ENCODE measurements around the gene EFHD1.
A peak's percentile ranks its signal among the peaks of the same experiment; 100 is the strongest.
"Not testable (repeated sequence)": the region's sequence is repeated elsewhere in the genome, so short reads cannot be mapped to it uniquely, and the experiment has no call there.

The EFHD1 gene

DNA sequence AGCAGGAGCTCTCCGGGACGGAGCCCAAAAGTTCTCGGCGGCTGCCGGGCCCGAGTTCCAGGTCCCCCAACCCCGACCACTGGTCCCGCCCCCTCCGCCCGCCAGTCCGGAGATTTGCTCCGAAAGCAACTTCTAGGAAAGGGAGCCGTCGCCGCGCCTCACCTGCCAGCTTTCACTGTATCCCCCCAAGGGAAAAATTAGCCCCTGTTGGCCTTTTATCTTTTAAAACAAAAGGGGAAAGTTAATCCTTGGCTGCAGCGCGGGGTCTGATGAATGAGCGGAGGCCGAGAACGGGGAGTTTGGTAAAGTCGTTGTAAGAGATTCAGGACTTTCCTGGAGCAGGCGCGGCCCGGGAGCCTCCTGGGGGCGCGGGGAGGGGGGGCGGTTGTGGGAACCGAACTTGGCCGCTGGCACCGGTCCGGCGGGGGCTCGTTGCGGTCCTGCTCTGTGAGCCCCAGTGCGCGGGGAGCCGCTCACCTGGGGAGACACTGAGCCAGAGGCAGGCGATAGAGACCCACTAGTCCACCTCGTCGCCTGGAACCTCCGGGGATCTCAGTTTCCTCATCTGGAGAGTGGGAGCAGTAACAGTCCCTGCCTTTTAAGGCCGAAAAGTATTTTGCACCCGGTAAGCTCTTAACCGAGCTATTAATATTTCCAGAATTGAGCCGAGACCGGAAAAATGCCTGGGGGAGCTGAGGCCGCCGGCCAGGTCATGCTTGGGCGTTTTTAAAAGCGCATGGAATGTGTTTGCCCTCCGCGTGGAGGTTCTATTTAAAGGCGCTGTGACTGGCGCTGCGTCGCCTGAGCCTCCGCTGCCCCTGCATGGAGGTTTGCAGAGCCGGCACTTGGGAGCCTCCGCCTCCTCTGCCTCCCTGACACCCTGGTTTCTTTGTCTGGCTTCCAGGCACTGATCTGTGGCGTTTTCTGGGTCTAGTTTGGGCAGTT is 1.1 kb downstream of the EFHD1 start:
- no peak overlapping the region for H3K27ac ChIP-seq (ENCODE audit: low read depth in 2 of 2, low read length in 2 of 2)
- H3K9me3 ChIP-seq (ENCODE audit: control insufficient read depth in 2 of 2, low read length in 2 of 2) = peaks cover 0 to 3% of the 10 kb centered on the region in 2 donors
- peaks cover 22 to 25% of the 10 kb centered on the region in 2 donors for H3K27me3 ChIP-seq (ENCODE audit: control insufficient read depth in 2 of 2, insufficient read depth in 2 of 2, low read length in 2 of 2)
- peak overlapping the region; percentile 31 to 52 for H3K4me3 ChIP-seq (ENCODE audit: low read length in 2 of 2)
- H3K4me1 ChIP-seq (ENCODE audit: control insufficient read depth in 2 of 2, insufficient read depth in 2 of 2, low read length in 2 of 2) = no peaks in the 10 kb centered on the region
- no peak overlapping the region for H3K9ac ChIP-seq (ENCODE audit: low read depth in 1 of 2, low read length in 2 of 2)
- H3K36me3 ChIP-seq (ENCODE audit: control insufficient read depth in 2 of 2, insufficient read depth in 2 of 2, low read length in 2 of 2) = no peaks in the 10 kb centered on the region

DNA sequence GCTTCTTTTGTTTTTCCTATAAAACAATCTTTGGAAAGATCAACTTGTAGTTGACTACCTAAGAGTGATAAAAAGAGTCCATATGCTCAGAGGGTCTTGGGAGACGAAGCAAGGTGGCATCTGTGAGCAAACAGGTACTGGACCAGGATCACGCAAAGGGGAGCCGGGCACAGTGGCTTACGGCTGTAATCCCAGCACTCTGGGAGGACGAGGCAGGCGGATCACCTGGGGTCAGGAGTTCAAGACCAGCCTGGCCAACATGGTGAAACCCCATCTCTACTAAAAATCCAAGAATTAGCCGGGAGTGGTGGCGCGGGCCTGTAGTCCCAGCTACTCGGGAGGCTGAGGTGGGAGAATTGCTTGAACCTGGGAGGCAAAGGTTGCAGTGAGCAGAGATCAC is 2.0 kb downstream of the EFHD1 start:
- not testable (repeated sequence) for H3K27ac ChIP-seq (ENCODE audit: low read depth in 2 of 2, low read length in 2 of 2); H3K4me1 ChIP-seq (ENCODE audit: control insufficient read depth in 2 of 2, insufficient read depth in 2 of 2, low read length in 2 of 2); H3K9me3 ChIP-seq (ENCODE audit: control insufficient read depth in 2 of 2, low read length in 2 of 2); H3K9ac ChIP-seq (ENCODE audit: low read depth in 1 of 2, low read length in 2 of 2); H3K4me3 ChIP-seq (ENCODE audit: low read length in 2 of 2); H3K36me3 ChIP-seq (ENCODE audit: control insufficient read depth in 2 of 2, insufficient read depth in 2 of 2, low read length in 2 of 2)
- H3K27me3 ChIP-seq (ENCODE audit: control insufficient read depth in 2 of 2, insufficient read depth in 2 of 2, low read length in 2 of 2) = peaks cover 22% of the 10 kb centered on the region in 2 donors

DNA sequence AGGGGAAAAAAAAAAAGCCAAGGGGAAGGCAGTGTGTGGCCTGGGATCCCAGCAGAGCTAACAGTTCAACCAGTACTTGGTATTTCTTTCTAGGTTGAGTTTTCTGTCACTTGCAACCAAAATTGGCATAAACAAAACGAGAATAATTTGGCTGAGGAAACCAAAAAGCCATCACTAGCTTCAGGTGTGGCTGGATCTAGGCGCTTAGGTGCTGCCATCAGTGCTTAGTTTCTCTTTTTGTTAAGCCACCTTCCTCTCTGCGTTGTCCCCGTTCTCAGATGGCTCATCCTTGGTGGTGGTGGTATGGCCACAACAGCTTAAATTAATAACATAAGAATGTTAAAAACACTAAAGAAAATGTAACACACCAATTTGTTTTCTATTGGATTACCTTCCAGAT is 2.4 kb downstream of the EFHD1 start:
- no peak overlapping the region for H3K9ac ChIP-seq (ENCODE audit: low read depth in 1 of 2, low read length in 2 of 2)
- H3K27me3 ChIP-seq (ENCODE audit: control insufficient read depth in 2 of 2, insufficient read depth in 2 of 2, low read length in 2 of 2) = peaks cover 21 to 24% of the 10 kb centered on the region in 2 donors
- H3K4me1 ChIP-seq (ENCODE audit: control insufficient read depth in 2 of 2, insufficient read depth in 2 of 2, low read length in 2 of 2) = no peaks in the 10 kb centered on the region
- peaks cover 0 to 3% of the 10 kb centered on the region in 2 donors for H3K9me3 ChIP-seq (ENCODE audit: control insufficient read depth in 2 of 2, low read length in 2 of 2)
- no peak overlapping the region for H3K27ac ChIP-seq (ENCODE audit: low read depth in 2 of 2, low read length in 2 of 2)
- H3K4me3 ChIP-seq (ENCODE audit: low read length in 2 of 2) = no peak overlapping the region
- H3K36me3 ChIP-seq (ENCODE audit: control insufficient read depth in 2 of 2, insufficient read depth in 2 of 2, low read length in 2 of 2) = no peaks in the 10 kb centered on the region

DNA sequence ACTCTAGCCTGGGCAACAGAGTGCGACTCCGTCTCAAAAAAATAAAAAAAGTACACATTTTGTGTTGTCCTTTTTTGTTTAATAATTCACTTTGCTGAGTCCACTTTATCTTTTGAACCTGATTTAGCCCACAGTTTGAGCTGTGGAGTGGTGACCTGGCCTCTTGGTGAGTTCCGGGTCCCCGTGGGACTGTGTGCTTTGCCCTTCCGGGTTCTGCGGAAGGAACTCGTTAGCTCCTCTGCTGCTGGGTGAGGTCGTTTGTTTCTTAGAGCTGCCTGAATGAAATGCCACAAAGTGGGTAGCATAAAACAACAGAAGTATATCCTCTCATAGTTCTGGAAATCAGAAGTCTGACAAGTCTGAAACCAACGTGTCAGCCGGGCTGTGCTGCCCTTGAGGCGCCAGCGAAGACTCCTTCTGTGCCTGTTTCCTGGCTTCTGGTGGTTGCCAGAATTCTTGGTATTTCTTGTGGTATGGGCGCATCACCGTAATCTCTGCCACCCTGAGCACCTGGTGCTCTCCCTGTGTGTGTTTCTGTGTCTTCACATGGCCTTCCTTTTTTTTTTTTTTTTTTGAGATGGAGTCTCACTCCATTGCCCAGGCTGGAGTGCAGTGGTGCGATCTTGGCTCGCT is 3.5 kb downstream of the EFHD1 start:
- peaks cover 21% of the 10 kb centered on the region in 2 donors for H3K27me3 ChIP-seq (ENCODE audit: control insufficient read depth in 2 of 2, insufficient read depth in 2 of 2, low read length in 2 of 2)

DNA sequence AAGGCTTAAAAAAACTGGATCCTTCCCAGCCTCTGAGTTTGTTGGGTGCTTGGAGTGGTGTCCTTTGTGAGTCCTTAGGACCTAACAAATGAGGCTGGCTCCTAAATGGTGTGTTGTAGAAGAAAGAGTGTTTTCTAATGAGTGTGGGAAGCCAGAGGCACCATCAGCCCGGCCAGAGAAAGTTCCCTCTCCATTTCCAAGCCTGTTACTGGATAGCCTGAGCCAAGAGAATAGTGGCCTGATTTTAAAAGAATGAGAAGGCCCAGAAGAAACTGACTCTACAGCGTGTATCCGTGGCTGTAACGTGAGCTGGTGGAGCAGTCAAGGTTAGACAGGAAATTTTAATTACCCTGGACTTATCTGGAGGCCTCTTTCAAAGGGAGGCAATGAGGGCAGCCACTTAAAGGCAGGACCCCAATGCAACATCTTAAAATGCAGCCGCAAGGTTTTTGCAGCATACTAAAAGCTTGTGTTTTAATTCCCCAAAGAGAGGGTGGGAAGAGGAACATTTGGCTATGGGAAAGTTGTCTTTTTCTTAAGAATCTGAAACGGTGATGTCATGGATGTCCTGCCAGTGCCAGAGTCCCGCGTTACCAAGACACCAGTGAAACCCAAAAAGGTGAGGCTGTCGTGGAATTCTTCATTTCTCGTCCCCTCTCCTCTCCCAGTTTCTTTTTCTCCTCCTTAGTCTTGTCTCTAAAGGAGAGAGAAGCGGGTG is 4.6 kb downstream of the EFHD1 start:
- Histone ChIP-seq H3K27ac (ENCODE audit: low read depth in 2 of 2, low read length in 2 of 2) (no peak overlapping the region), H3K4me1 (ENCODE audit: control insufficient read depth in 2 of 2, insufficient read depth in 2 of 2, low read length in 2 of 2) (no peaks in the 10 kb centered on the region), H3K27me3 (ENCODE audit: control insufficient read depth in 2 of 2, insufficient read depth in 2 of 2, low read length in 2 of 2) (peaks cover 10 to 11% of the 10 kb centered on the region in 2 donors), H3K9ac (ENCODE audit: low read depth in 1 of 2, low read length in 2 of 2) (no peak overlapping the region), H3K4me3 (ENCODE audit: low read length in 2 of 2) (no peak overlapping the region), H3K36me3 (ENCODE audit: control insufficient read depth in 2 of 2, insufficient read depth in 2 of 2, low read length in 2 of 2) (no peaks in the 10 kb centered on the region), H3K9me3 (ENCODE audit: control insufficient read depth in 2 of 2, low read length in 2 of 2) (no peaks in the 10 kb centered on the region)

More for the DNA sequence above, 3.5 kb downstream of the EFHD1 start:
- no peaks in the 10 kb centered on the region for H3K36me3 ChIP-seq (ENCODE audit: control insufficient read depth in 2 of 2, insufficient read depth in 2 of 2, low read length in 2 of 2)
- H3K9ac ChIP-seq (ENCODE audit: low read depth in 1 of 2, low read length in 2 of 2) = no peak overlapping the region
- peaks cover 0 to 3% of the 10 kb centered on the region in 2 donors for H3K9me3 ChIP-seq (ENCODE audit: control insufficient read depth in 2 of 2, low read length in 2 of 2)
- H3K4me1 ChIP-seq (ENCODE audit: control insufficient read depth in 2 of 2, insufficient read depth in 2 of 2, low read length in 2 of 2) = no peaks in the 10 kb centered on the region
- H3K27ac ChIP-seq (ENCODE audit: low read depth in 2 of 2, low read length in 2 of 2) = no peak overlapping the region
- H3K4me3 ChIP-seq (ENCODE audit: low read length in 2 of 2) = no peak overlapping the region

DNA sequence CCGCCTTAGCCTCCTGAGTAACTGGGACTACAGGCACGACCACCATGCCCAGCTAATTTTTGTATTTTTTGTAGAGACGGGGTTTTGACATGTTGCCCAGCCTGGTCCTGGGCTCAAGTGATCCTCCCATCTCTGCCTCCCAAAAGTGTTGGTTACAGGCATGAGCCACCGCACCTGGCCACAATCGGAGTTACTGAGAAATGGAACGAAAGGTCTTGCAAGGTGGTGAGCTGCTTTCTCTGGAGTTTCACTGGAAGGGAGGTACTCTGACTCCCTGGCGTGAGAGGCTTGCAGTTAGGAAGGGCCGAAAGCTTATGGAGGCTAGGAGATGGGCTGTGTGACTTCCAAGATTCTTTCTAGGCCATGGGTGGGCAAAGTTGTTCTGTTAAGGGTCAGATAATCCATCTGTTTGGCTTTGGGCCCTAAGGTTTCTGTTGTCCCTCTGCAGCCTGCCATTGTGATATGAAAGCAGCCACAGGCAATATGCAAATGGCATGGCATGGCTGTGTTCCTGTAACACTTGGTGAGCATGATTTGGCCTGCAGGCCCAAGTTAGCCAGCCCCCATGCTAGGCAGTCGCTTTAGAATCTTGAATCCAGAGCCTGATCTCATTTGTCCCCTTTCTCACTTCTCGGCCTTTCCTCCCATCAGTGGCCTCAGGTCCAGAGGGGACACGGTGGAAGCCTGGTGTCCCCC is 7.9 kb downstream of the EFHD1 start:
- H3K4me1 ChIP-seq (ENCODE audit: control insufficient read depth in 2 of 2, insufficient read depth in 2 of 2, low read length in 2 of 2) = no peaks in the 10 kb centered on the region
- H3K27ac ChIP-seq (ENCODE audit: low read depth in 2 of 2, low read length in 2 of 2) = no peak overlapping the region
- H3K9ac ChIP-seq (ENCODE audit: low read depth in 1 of 2, low read length in 2 of 2) = no peak overlapping the region
- H3K4me3 ChIP-seq (ENCODE audit: low read length in 2 of 2) = no peak overlapping the region
- peaks cover 0 to 5% of the 10 kb centered on the region in 2 donors for H3K27me3 ChIP-seq (ENCODE audit: control insufficient read depth in 2 of 2, insufficient read depth in 2 of 2, low read length in 2 of 2)
- no peaks in the 10 kb centered on the region for H3K36me3 ChIP-seq (ENCODE audit: control insufficient read depth in 2 of 2, insufficient read depth in 2 of 2, low read length in 2 of 2)
- H3K9me3 ChIP-seq (ENCODE audit: control insufficient read depth in 2 of 2, low read length in 2 of 2) = no peaks in the 10 kb centered on the region

DNA sequence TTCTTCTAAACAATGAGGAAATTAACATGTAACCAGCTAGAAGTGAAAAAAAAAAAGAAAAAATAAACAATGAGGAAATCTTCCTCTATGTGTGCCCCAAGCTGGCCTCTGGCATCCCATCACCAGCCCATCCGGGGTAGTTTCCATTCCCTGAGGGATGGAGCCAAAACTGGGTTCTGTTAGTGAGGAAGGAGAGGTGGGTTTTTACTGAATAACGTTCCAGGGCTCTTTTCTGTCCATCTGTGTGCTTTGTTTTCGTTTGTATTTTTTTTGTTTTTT is 9.7 kb downstream of the EFHD1 start:
- H3K27ac ChIP-seq (ENCODE audit: low read depth in 2 of 2, low read length in 2 of 2) = no peak overlapping the region
- H3K9ac ChIP-seq (ENCODE audit: low read depth in 1 of 2, low read length in 2 of 2) = no peak overlapping the region
- no peak overlapping the region for H3K4me3 ChIP-seq (ENCODE audit: low read length in 2 of 2)
- no peaks in the 10 kb centered on the region for H3K9me3 ChIP-seq (ENCODE audit: control insufficient read depth in 2 of 2, low read length in 2 of 2)
- no peaks in the 10 kb centered on the region for H3K4me1 ChIP-seq (ENCODE audit: control insufficient read depth in 2 of 2, insufficient read depth in 2 of 2, low read length in 2 of 2)
- H3K27me3 ChIP-seq (ENCODE audit: control insufficient read depth in 2 of 2, insufficient read depth in 2 of 2, low read length in 2 of 2) = peaks cover 0 to 2% of the 10 kb centered on the region in 2 donors
- H3K36me3 ChIP-seq (ENCODE audit: control insufficient read depth in 2 of 2, insufficient read depth in 2 of 2, low read length in 2 of 2) = no peaks in the 10 kb centered on the region

DNA sequence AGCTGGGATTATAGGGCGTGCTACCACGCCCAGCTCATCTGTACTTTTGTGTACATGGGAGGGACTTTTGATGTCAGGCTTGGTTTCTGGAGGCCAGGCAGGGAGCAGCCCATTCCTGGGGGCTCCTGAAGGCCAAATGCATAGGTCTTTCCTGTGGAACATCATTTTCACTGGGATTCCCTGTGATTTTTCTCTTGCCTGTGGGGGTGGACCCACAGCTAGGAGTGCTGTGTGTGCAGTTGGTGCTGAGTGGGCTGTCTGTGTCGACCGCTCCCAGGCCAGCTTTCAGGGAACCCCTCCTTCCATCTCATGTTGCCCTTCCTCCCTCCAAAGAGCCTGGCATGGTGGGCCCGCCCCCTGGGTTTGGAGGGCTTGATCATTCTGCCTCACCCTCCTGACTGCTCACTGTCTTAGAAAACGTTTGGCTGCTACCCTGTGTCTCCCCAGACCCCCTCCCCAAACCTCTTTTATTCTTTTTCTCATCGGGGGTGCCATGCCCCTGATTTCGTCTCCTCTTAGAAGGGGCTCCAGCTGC is 10.5 kb downstream of the EFHD1 start:
- no peaks in the 10 kb centered on the region for H3K9me3 ChIP-seq (ENCODE audit: control insufficient read depth in 2 of 2, low read length in 2 of 2)
- no peaks in the 10 kb centered on the region for H3K36me3 ChIP-seq (ENCODE audit: control insufficient read depth in 2 of 2, insufficient read depth in 2 of 2, low read length in 2 of 2)
- no peaks in the 10 kb centered on the region for H3K4me1 ChIP-seq (ENCODE audit: control insufficient read depth in 2 of 2, insufficient read depth in 2 of 2, low read length in 2 of 2)
- no peak overlapping the region for H3K9ac ChIP-seq (ENCODE audit: low read depth in 1 of 2, low read length in 2 of 2)
- H3K27me3 ChIP-seq (ENCODE audit: control insufficient read depth in 2 of 2, insufficient read depth in 2 of 2, low read length in 2 of 2) = peaks cover 0 to 2% of the 10 kb centered on the region in 2 donors
- no peak overlapping the region for H3K4me3 ChIP-seq (ENCODE audit: low read length in 2 of 2)
- H3K27ac ChIP-seq (ENCODE audit: low read depth in 2 of 2, low read length in 2 of 2) = no peak overlapping the region

DNA sequence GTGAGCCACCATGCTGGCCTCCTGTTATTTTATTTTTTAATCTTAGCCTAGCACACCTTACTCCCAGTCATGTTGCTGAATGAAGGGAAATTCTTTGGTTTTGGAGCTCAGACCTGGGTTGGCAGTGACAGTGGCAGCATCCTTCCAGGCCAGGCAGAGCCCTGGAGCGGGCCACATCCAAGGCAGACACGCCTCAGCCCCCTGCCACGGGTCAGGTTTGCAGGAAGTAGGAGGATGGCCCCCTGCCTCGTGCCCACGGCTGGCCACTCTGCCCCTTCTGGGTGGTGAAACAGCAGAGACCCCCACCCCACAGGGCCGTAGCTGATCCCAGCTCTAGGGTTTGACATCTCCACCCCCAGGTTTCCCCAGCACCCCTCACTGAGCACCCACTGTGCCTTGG is 11.7 kb downstream of the EFHD1 start:
- Histone ChIP-seq H3K27me3 (ENCODE audit: control insufficient read depth in 2 of 2, insufficient read depth in 2 of 2, low read length in 2 of 2) (peaks cover 0 to 2% of the 10 kb centered on the region in 2 donors), H3K36me3 (ENCODE audit: control insufficient read depth in 2 of 2, insufficient read depth in 2 of 2, low read length in 2 of 2) (no peaks in the 10 kb centered on the region), H3K27ac (ENCODE audit: low read depth in 2 of 2, low read length in 2 of 2) (no peak overlapping the region), H3K4me1 (ENCODE audit: control insufficient read depth in 2 of 2, insufficient read depth in 2 of 2, low read length in 2 of 2) (no peaks in the 10 kb centered on the region), H3K9ac (ENCODE audit: low read depth in 1 of 2, low read length in 2 of 2) (no peak overlapping the region), H3K4me3 (ENCODE audit: low read length in 2 of 2) (no peak overlapping the region), H3K9me3 (ENCODE audit: control insufficient read depth in 2 of 2, low read length in 2 of 2) (no peaks in the 10 kb centered on the region)
